MM.1S (cell line): ENCODE results near the gene C2CD4B.

Experiments used
- DNase-seq: peaks from one replicate; pipeline ENCODE4 v3.0.0-alpha.2; 2015
- H2AFZ ChIP-seq: fragments of 300-600 bp; sonication (generic); 2 replicates; pipeline ENCODE4 v1.6.0; 2016; ENCODE audit warnings: antibody characterized with exemption, low read length
- H3F3A ChIP-seq: fragments of 300-600 bp; sonication (generic); 2 replicates; pipeline ENCODE4 v1.6.1; 2016; ENCODE audit warnings: mild to moderate bottlenecking, antibody characterized with exemption, low read length, moderate library complexity, mixed read lengths; ENCODE audit not compliant: insufficient read depth
- H3K27ac ChIP-seq: fragments of 300-600 bp; sonication (generic); 2 replicates; pipeline ENCODE4 v1.5.1; 2016; ENCODE audit warnings: mild to moderate bottlenecking, low read length
- H3K27me3 ChIP-seq: fragments of 300-600 bp; sonication (generic); replicated peaks from 2 replicates; pipeline ENCODE4 v1.6.0; 2016; ENCODE audit warnings: low read length; ENCODE audit not compliant: insufficient read depth
- H3K36me3 ChIP-seq: fragments of 300-600 bp; sonication (generic); replicated peaks from 2 replicates; pipeline ENCODE4 v1.6.1; 2016; ENCODE audit warnings: mild to moderate bottlenecking, low read length, mixed read lengths; ENCODE audit not compliant: insufficient read depth
- H3K4me1 ChIP-seq: fragments of 300-600 bp; sonication (generic); 2 replicates; pipeline ENCODE4 v1.6.1; 2016; ENCODE audit warnings: low read length, mixed read lengths
- H3K4me2 ChIP-seq: fragments of 300-600 bp; sonication (generic); 2 replicates; pipeline ENCODE4 v1.6.0; 2016; ENCODE audit warnings: low read depth, low read length
- H3K4me3 ChIP-seq: fragments of 300-600 bp; sonication (generic); 2 replicates; pipeline ENCODE4 v1.5.1; 2016; ENCODE audit warnings: low read length, mixed read lengths
- H3K79me2 ChIP-seq: fragments of 300-600 bp; sonication (generic); 2 replicates; pipeline ENCODE4 v1.6.1; 2016; ENCODE audit warnings: mixed run types, low read length, mixed read lengths
- H3K9ac ChIP-seq: fragments of 300-600 bp; sonication (generic); 2 replicates; pipeline ENCODE4 v1.6.1; 2016; ENCODE audit warnings: low read length, mixed read lengths
- H3K9me2 ChIP-seq: fragments of 300-600 bp; sonication (generic); replicated peaks from 2 replicates; pipeline ENCODE4 v1.6.1; 2016; ENCODE audit warnings: mild to moderate bottlenecking, low read length, mixed read lengths; ENCODE audit not compliant: insufficient read depth
- H3K9me3 ChIP-seq: fragments of 300-600 bp; sonication (generic); replicated peaks from 2 replicates; pipeline ENCODE4 v1.6.1; 2016; ENCODE audit warnings: mild to moderate bottlenecking, low read length, mixed read lengths; ENCODE audit not compliant: insufficient read depth
- H4K20me1 ChIP-seq: fragments of 300-600 bp; sonication (generic); 2 replicates; pipeline ENCODE4 v1.6.1; 2016; ENCODE audit warnings: mild to moderate bottlenecking, low read length, moderate library complexity, mixed read lengths; ENCODE audit not compliant: insufficient read depth
- CTCF ChIP-seq: fragments of 300-600 bp; sonication (generic); IDR thresholded peaks from 2 replicates; pipeline ENCODE4 v1.5.1; 2016; ENCODE audit warnings: antibody characterized with exemption, low read length, mixed read lengths
- EZH2 ChIP-seq: fragments of 300-600 bp; sonication (generic); optimal IDR thresholded peaks from 2 replicates; pipeline ENCODE3; 2017; ENCODE audit warnings: low read depth, mild to moderate bottlenecking, antibody characterized with exemption, low read length, mixed read lengths
- EZH2phosphoT487 ChIP-seq: fragments of 300-600 bp; sonication (generic); IDR thresholded peaks from 2 replicates; pipeline ENCODE4 v1.6.1; 2018; ENCODE audit warnings: antibody characterized with exemption, low read length

The C2CD4B gene

GRCh38 chr15:62136911-62137865 lies 27.9 kb downstream of the C2CD4B start:
- H3F3A ChIP-seq, result 0 out of 2 replicates have a peak, but pooled peaks cover 4% of the 10 kb centered on the region
- DNase-seq, result no peak
- H3K4me1 ChIP-seq, result peaks cover 11% of the 10 kb centered on the region; the same call in 1 of the 2 replicates
- no peaks in the 10 kb centered on the region for H4K20me1 ChIP-seq
- TF ChIP-seq EZH2, result no peak
- no peaks in the 10 kb centered on the region for H3K36me3 ChIP-seq
- no peak overlapping the region for H3K27ac ChIP-seq
- H3K4me2 ChIP-seq, result no peak overlapping the region
- no peak overlapping the region for H3K9ac ChIP-seq
- H3K9me3 ChIP-seq, result no peaks in the 10 kb centered on the region
- no peaks in the 10 kb centered on the region for H3K79me2 ChIP-seq
- H3K9me2 ChIP-seq, result no peaks in the 10 kb centered on the region
- H3K27me3 ChIP-seq, result no peaks in the 10 kb centered on the region
- no peak overlapping the region for H3K4me3 ChIP-seq
- no peak overlapping the region for H2AFZ ChIP-seq

DNA sequence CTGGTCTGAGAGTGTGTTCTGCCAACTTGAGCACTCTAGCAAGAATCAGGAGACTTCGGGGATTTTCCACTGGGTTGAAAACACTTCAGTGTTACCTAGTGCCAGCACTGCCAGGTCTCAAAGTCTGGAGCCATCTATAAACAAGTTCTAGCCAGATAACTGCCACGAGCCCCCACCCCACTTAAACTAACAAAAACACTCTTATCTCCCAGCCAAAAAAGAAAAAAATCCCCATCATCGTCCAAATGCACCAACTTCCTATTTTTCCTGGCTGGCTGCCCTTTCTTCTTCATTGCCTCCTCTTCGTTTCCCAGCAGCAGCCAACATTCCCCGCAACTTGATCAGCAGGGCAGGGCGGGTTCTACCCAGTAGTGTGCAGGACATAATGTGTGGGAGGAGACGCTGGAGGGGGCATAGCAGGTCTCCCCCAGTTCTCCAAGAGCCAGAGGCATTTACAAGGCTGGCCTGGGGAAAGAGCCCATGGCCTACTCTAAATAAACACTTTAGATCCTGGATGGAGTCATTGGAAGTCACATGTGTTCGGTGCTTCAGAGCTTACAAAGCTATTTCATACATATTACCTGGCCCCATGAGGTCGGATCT lies 29.5 kb downstream of the C2CD4B start:
- Histone ChIP-seq H3K27ac (no peak overlapping the region), H3K9me3 (no peaks in the 10 kb centered on the region), H3F3A (0 out of 2 replicates have a peak, but pooled peaks cover 4% of the 10 kb centered on the region), H3K4me3 (no peak overlapping the region), H3K36me3 (no peaks in the 10 kb centered on the region), H3K4me1 (peaks cover 11% of the 10 kb centered on the region; the same call in 1 of the 2 replicates), H2AFZ (no peak overlapping the region), H3K9me2 (no peaks in the 10 kb centered on the region), H4K20me1 (no peaks in the 10 kb centered on the region), H3K79me2 (no peaks in the 10 kb centered on the region), H3K4me2 (no peak overlapping the region), H3K9ac (no peak overlapping the region), H3K27me3 (no peaks in the 10 kb centered on the region)
- TF ChIP-seq CTCF, result no peak
- TF ChIP-seq EZH2phosphoT487, result no peak
- DNase-seq, result no peak

GRCh38 chr15:62133141-62133540 lies 31.9 kb downstream of the C2CD4B start:
- TF ChIP-seq EZH2phosphoT487, result no peak
- TF ChIP-seq CTCF, result no peak
- TF ChIP-seq EZH2, result no peak
- peaks cover 18% of the 10 kb centered on the region for H3F3A ChIP-seq
- no peak for DNase-seq
- H3K4me3 ChIP-seq, result no peak overlapping the region
- H3K27ac ChIP-seq, result no peak overlapping the region
- H3K9me2 ChIP-seq, result no peaks in the 10 kb centered on the region
- peaks cover 29% of the 10 kb centered on the region for H3K4me1 ChIP-seq
- H3K79me2 ChIP-seq, result no peaks in the 10 kb centered on the region
- H3K9ac ChIP-seq, result no peak overlapping the region
- no peaks in the 10 kb centered on the region for H3K27me3 ChIP-seq
- no peaks in the 10 kb centered on the region for H3K9me3 ChIP-seq
- no peak overlapping the region for H3K4me2 ChIP-seq
- H3K36me3 ChIP-seq, result no peaks in the 10 kb centered on the region
- H4K20me1 ChIP-seq, result no peaks in the 10 kb centered on the region
- no peak overlapping the region for H2AFZ ChIP-seq
